K562 (cell line): ENCODE measurements around the gene SLC26A3. TPM values are rescaled to one million over a fixed set of nuclear protein-coding genes. Genes with fewer than 3 reads are reported as not detected.

Source experiments
- ATAC-seq: fragments of 200-7000 bp; cut with Tn5 transposase; 3 replicates; pipeline ENCODE4 v1.9.1; 2020; ENCODE audit warnings: moderate library complexity
- Bru-seq: library from RNA; stranded (reverse); fragments of 400-500 nt; gene quantifications from one replicate; lab custom pipeline; 2021; lab: Mats Ljungman, UMichigan
- BruChase-seq, 2 experiments: library from RNA; stranded (reverse); fragments of 400-500 nt; gene quantifications; one replicate each; lab custom pipeline; 2021; lab: Mats Ljungman, UMichigan
- BruUV-seq: library from RNA; stranded (reverse); fragments of 400-500 nt; replicated peaks from 2 replicates; lab custom pipeline; 2021; lab: Mats Ljungman, UMichigan
- CTCF ChIA-PET: fragments of 300-600 bp; formaldehyde crosslinking; extraction: SDS; loops from one replicate; lab custom pipeline; 2021; ENCODE audit warnings: low intra/inter-chr PET ratio; lab: Yijun Ruan, JAX
- POLR2A ChIA-PET: fragments of 300-600, 350-650 bp; sonication (Branson Sonifier 250); formaldehyde crosslinking; extraction: SDS; loops from one replicate; lab custom pipeline; 2021; ENCODE audit warnings: antibody characterized with exemption, inconsistent platforms; lab: Yijun Ruan, JAX
- DNase-seq, 4 experiments: peaks; one replicate each; pipeline versions ENCODE4 v3.0.0 to v3.0.0-alpha.2; 2011 to 2018; ENCODE audit warnings: low spot score in 3 of 4, mixed read lengths in 3 of 4; ENCODE audit errors: extremely low read depth in 1 of 4
- FAIRE-seq: peaks from 2 replicates; lab custom pipeline; 2011; peaks lifted over from hg19 to GRCh38; lab: Jason Lieb, UNC
- H2AFZ ChIP-seq: 2 replicates; pipeline ENCODE4 v1.6.0; 2011; ENCODE audit warnings: low read depth, low read length, control low read depth, inconsistent platforms
- H3K27ac ChIP-seq: fragments of 200-600 bp; 3 replicates; pipeline ENCODE4 v1.8.0; 2011; ENCODE audit warnings: low read depth, mild to moderate bottlenecking, control low read depth, inconsistent platforms, low read length, moderate library complexity, mixed read lengths; ENCODE audit errors: extremely low read depth
- H3K27me3 ChIP-seq, 2 experiments: fragments of 300-600 bp in 1 of 2; 2 replicates in 1 of 2; 3 replicates in 1 of 2; pipeline versions ENCODE4 v1.6.0 to v1.8.0; 2011; ENCODE audit warnings: inconsistent platforms in 2 of 2, low read length in 2 of 2, mild to moderate bottlenecking in 1 of 2, mixed read lengths in 1 of 2, moderate library complexity in 1 of 2; ENCODE audit not compliant: control insufficient read depth in 2 of 2, insufficient read depth in 2 of 2
- H3K36me3 ChIP-seq: fragments of 300-600 bp; 3 replicates; pipeline ENCODE4 v1.8.0; 2011; ENCODE audit warnings: mild to moderate bottlenecking, low read length, inconsistent platforms; ENCODE audit not compliant: control insufficient read depth, insufficient read depth
- H3K4me1 ChIP-seq, 2 experiments: fragments of 200-600 bp in 1 of 2; replicated peaks in 1 of 2; 2 replicates in 1 of 2; 3 replicates in 1 of 2; pipeline versions ENCODE4 v1.5.1 to v1.8.0; 2011; ENCODE audit warnings: inconsistent platforms in 2 of 2, low read length in 2 of 2, mild to moderate bottlenecking in 1 of 2, mixed read lengths in 1 of 2, moderate library complexity in 1 of 2; ENCODE audit not compliant: control insufficient read depth in 2 of 2, insufficient read depth in 2 of 2
- H3K4me2 ChIP-seq: 2 replicates; pipeline ENCODE4 v1.6.1; 2011; ENCODE audit warnings: low read length, control low read depth, inconsistent platforms, mixed read lengths; ENCODE audit not compliant: insufficient read depth
- H3K4me3 ChIP-seq: fragments of 200-600 bp; sonication (generic), shearing (Covaris generic); 2 replicates; pipeline ENCODE4 v1.5.1; 2016; ENCODE audit warnings: control low read depth, inconsistent platforms
- H3K79me2 ChIP-seq: fragments of 200-600 bp; 3 replicates; pipeline ENCODE4 v1.8.0; 2011; ENCODE audit warnings: low read length, inconsistent platforms; ENCODE audit not compliant: control insufficient read depth, insufficient read depth
- H3K9ac ChIP-seq, 2 experiments: 2 replicates each; pipeline versions ENCODE4 v1.6.0 to v1.6.1; 2011; ENCODE audit warnings: low read depth in 2 of 2, low read length in 2 of 2, control low read depth in 1 of 2, inconsistent platforms in 1 of 2, mild to moderate bottlenecking in 1 of 2, mixed read lengths in 1 of 2; ENCODE audit not compliant: insufficient read depth in 1 of 2
- H3K9me1 ChIP-seq: one replicate; pipeline ENCODE4 v1.6.0; 2011; ENCODE audit warnings: inconsistent platforms, mild to moderate bottlenecking, low read length, moderate library complexity; ENCODE audit not compliant: control insufficient read depth, insufficient read depth
- H3K9me3 ChIP-seq: replicated peaks from 2 replicates; pipeline ENCODE4 v1.5.1; 2011; ENCODE audit warnings: low read depth, low read length, inconsistent platforms; ENCODE audit not compliant: control insufficient read depth, insufficient read depth
- H4K20me1 ChIP-seq: replicated peaks from 2 replicates; pipeline ENCODE4 v1.6.1; 2011; ENCODE audit warnings: low read length, inconsistent platforms, mixed read lengths; ENCODE audit not compliant: control insufficient read depth, insufficient read depth
- CSDE1 ChIP-seq, 2 experiments: fragments of 450-650 bp; IDR thresholded peaks; 2 replicates each; pipeline ENCODE4 v1.6.1; 2016; ENCODE audit warnings: mild to moderate bottlenecking in 1 of 2
- HCFC1 ChIP-seq: IDR thresholded peaks from 2 replicates; pipeline ENCODE4 v1.6.1; 2012; ENCODE audit warnings: low read depth, low read length, improper control_type of control experiment
- NCOR1 ChIP-seq: fragments of 450-650 bp; IDR thresholded peaks from 2 replicates; pipeline ENCODE4 v1.6.1; 2016; ENCODE audit warnings: mild to moderate bottlenecking, moderate library complexity
- RB1 ChIP-seq: fragments of 450-650 bp; IDR thresholded peaks from 2 replicates; pipeline ENCODE4 v1.6.1; 2017; ENCODE audit warnings: low read depth, mild to moderate bottlenecking
- SMARCA5 ChIP-seq: fragments of 450-650 bp; IDR thresholded peaks from 2 replicates; pipeline ENCODE4 v1.6.1; 2016
- THRB ChIP-seq: fragments of 450-650 bp; formaldehyde crosslinking; conservative IDR thresholded peaks from 2 replicates; pipeline ENCODE4 v1.4.0; 2022; ENCODE audit warnings: mild to moderate bottlenecking, missing genetic modification characterization
- ZBTB26 ChIP-seq: fragments of 450-650 bp; formaldehyde crosslinking; IDR thresholded peaks from 2 replicates; pipeline ENCODE4 v1.4.0; 2022; ENCODE audit warnings: missing genetic modification characterization
- WGBS: fragments of 100-300 bp; shearing (Covaris generic); methylation state at CpG from one replicate; pipeline ENCODE4 v1.1.6; 2016; ENCODE audit warnings: low coverage, mixed read lengths; ENCODE audit not compliant: insufficient coverage; ENCODE audit errors: missing lambda C conversion rate; 5-methylcytosine and 5-hydroxymethylcytosine counted together
- in situ Hi-C: fragments of 300-500 bp; cut with MboI; formaldehyde crosslinking; loops from 4 replicates; pipeline ENCODE4 v1.15.0; 2018; ENCODE audit warnings: inconsistent platforms, mixed read lengths
- intact Hi-C: fragments of 100-400 bp; cut with micrococcal nuclease; formaldehyde crosslinking; loops from 2 replicates; pipeline ENCODE4 v1.14.2; 2022
- long read RNA-seq, 3 experiments: library from polyadenylated mRNA in 2 of 3; library from RNA in 1 of 3; unstranded in 2 of 3; stranded (forward) in 1 of 3; transcript quantifications; one replicate each; pipeline ENCODE4 v2.0.0, GENCODE V29; 2019 to 2022
- polyA minus RNA-seq, 3 experiments: library from RNA; depleted of rRNA, polyadenylated mRNA; stranded (reverse); fragments of >200 nt; gene quantifications; 2 replicates each; pipeline ENCODE4 v1.2.3, GENCODE V29; 2011
- polyA plus RNA-seq, 8 experiments: library from polyadenylated mRNA; depleted of rRNA in 4 of 8; stranded (reverse) in 5 of 8; unstranded in 3 of 8; fragments of >200 nt; fragmentation: Nextera tagmentation in 2 of 8; fragmentation: Illumina TruSeq in 1 of 8; extraction: Ambion mirVana in 2 of 8; extraction: Trizol in 1 of 8; gene quantifications; 2 replicates each; pipeline versions ENCODE4 v1.2.1 to v1.2.3, GENCODE V29; 2011 to 2014; ENCODE audit warnings: inconsistent platforms in 1 of 8, missing spikeins in 1 of 8
- total RNA-seq, 7 experiments: library from RNA; depleted of rRNA in 6 of 7; stranded (reverse); fragments of >200 nt in 6 of 7; fragmentation: Illumina TruSeq in 2 of 7; extraction: Trizol in 2 of 7; gene quantifications; 2 replicates each; pipeline versions ENCODE4 v1.2.1 to v1.2.3, GENCODE V29; 2011 to 2021; ENCODE audit warnings: low replicate concordance in 1 of 7
- TF ChIP-seq, protein P1 (sequence below): sonication (generic); formaldehyde crosslinking; IDR thresholded peaks from 2 replicates; pipeline ENCODE4 v1.8.0; 2022; ENCODE audit warnings: mild to moderate bottlenecking, missing genetic modification reagents
- TF ChIP-seq, protein P2 (sequence below): fragments of 250-450 bp; sonication (Bioruptor Pico); IDR thresholded peaks from 2 replicates; pipeline ENCODE4 v1.8.0; 2021; ENCODE audit warnings: moderate library complexity, mild to moderate bottlenecking, inconsistent platforms

SLC26A3 gene
- not detected in 2 replicates for total RNA-seq (2011; cell fraction: chromatin; rRNA removed; ENCODE audit: low replicate concordance)
- not detected in 2 replicates for total RNA-seq (2011; cell fraction: nucleolus; rRNA removed)
- not detected in 2 replicates for total RNA-seq (2011; cell fraction: nucleoplasm; rRNA removed)
- not detected in 2 replicates for total RNA-seq (2014; rRNA removed)
- total RNA-seq (2014; rRNA removed; fragmentation: Illumina TruSeq; extraction: Trizol): not detected in 2 replicates
- total RNA-seq (2015; rRNA removed; fragmentation: Illumina TruSeq; extraction: Trizol): not detected in 2 replicates
- 0.86 and 1.1 TPM in 2 replicates for total RNA-seq (2021)
- not detected in 2 replicates for polyA plus RNA-seq (2011; rRNA removed)
- polyA plus RNA-seq (2011; cell fraction: cytosol; rRNA removed): not detected in 2 replicates
- polyA plus RNA-seq (2011; cell fraction: nucleus; rRNA removed): not detected in 2 replicates
- not detected in 2 replicates for polyA plus RNA-seq (2012)
- polyA plus RNA-seq (2014; fragmentation: Illumina TruSeq; extraction: Trizol): not detected in 2 replicates
- polyA plus RNA-seq (2014; fragmentation: Nextera tagmentation; extraction: Ambion mirVana): not detected
- not detected in 2 replicates for polyA plus RNA-seq (2014; rRNA removed)
- not detected in 2 replicates for polyA minus RNA-seq (2011; rRNA and poly(A)+ RNA removed)
- not detected in 2 replicates for polyA minus RNA-seq (2011; cell fraction: cytosol; rRNA and poly(A)+ RNA removed)
- not detected in 2 replicates for polyA minus RNA-seq (2011; cell fraction: nucleus; rRNA and poly(A)+ RNA removed)
- Bru-seq, nascent RNA: not detected
- percentile 7 among the genes with signal in this experiment for BruChase-seq, experiment 1, labeled RNA remaining after a 2-hour chase
- BruChase-seq, experiment 2, labeled RNA remaining after a 6-hour chase: percentile 8 among the genes with signal in this experiment
- long read RNA-seq, experiment 1: 0 reads
- long read RNA-seq, experiment 2: 0 reads
- long read RNA-seq, experiment 3: 0 reads

- Histone ChIP-seq H2AFZ (no peak within 1 kb of the TSS), H3K4me3 (no peak within 1 kb of the TSS), H3K9me1 (no peaks in the 10 kb centered on the region), H3K9me3 (no peaks in the 10 kb centered on the region), H4K20me1 (no peaks in the 10 kb centered on the region), H3K4me1 (0 out of 5 replicates have a peak, but pooled peaks cover 0 to 4% of the 10 kb centered on the region in 2 experiments), H3K36me3 (no peaks in the 10 kb centered on the region), H3K9ac (no peak within 1 kb of the TSS), H3K4me2 (no peak within 1 kb of the TSS), H3K79me2 (no peaks in the 10 kb centered on the region), H3K27me3 (peaks cover 10 to 12% of the 10 kb centered on the region in 2 experiments; a peak in 4 of 5 replicates), H3K27ac (no peak within 1 kb of the TSS)
- DNase-seq: no peak
- CTCF ChIA-PET: no interaction called here
- in situ Hi-C loops (no loop called here), intact Hi-C loops (no loop called here)
- POLR2A ChIA-PET: no interaction called here
- no peak for ATAC-seq
- BruUV-seq: no TSS peak
- WGBS: 3% methylated on average over 2 of the region's 2 CpGs
- no peak for FAIRE-seq
- TF ChIP-seq, protein P1, sequence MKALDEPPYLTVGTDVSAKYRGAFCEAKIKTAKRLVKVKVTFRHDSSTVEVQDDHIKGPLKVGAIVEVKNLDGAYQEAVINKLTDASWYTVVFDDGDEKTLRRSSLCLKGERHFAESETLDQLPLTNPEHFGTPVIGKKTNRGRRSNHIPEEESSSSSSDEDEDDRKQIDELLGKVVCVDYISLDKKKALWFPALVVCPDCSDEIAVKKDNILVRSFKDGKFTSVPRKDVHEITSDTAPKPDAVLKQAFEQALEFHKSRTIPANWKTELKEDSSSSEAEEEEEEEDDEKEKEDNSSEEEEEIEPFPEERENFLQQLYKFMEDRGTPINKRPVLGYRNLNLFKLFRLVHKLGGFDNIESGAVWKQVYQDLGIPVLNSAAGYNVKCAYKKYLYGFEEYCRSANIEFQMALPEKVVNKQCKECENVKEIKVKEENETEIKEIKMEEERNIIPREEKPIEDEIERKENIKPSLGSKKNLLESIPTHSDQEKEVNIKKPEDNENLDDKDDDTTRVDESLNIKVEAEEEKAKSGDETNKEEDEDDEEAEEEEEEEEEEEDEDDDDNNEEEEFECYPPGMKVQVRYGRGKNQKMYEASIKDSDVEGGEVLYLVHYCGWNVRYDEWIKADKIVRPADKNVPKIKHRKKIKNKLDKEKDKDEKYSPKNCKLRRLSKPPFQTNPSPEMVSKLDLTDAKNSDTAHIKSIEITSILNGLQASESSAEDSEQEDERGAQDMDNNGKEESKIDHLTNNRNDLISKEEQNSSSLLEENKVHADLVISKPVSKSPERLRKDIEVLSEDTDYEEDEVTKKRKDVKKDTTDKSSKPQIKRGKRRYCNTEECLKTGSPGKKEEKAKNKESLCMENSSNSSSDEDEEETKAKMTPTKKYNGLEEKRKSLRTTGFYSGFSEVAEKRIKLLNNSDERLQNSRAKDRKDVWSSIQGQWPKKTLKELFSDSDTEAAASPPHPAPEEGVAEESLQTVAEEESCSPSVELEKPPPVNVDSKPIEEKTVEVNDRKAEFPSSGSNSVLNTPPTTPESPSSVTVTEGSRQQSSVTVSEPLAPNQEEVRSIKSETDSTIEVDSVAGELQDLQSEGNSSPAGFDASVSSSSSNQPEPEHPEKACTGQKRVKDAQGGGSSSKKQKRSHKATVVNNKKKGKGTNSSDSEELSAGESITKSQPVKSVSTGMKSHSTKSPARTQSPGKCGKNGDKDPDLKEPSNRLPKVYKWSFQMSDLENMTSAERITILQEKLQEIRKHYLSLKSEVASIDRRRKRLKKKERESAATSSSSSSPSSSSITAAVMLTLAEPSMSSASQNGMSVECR (CRISPR knock-in tag): no peak
- TF ChIP-seq HCFC1 (no peak), RB1 (no peak), SMARCA5 (no peak), NCOR1 (no peak), CSDE1 (IDR thresholded peaks at IDR 0.05) (no peak), ZBTB26 (CRISPR knock-in tag) (no peak), THRB (CRISPR knock-in tag) (no peak)
- TF ChIP-seq, protein P2, sequence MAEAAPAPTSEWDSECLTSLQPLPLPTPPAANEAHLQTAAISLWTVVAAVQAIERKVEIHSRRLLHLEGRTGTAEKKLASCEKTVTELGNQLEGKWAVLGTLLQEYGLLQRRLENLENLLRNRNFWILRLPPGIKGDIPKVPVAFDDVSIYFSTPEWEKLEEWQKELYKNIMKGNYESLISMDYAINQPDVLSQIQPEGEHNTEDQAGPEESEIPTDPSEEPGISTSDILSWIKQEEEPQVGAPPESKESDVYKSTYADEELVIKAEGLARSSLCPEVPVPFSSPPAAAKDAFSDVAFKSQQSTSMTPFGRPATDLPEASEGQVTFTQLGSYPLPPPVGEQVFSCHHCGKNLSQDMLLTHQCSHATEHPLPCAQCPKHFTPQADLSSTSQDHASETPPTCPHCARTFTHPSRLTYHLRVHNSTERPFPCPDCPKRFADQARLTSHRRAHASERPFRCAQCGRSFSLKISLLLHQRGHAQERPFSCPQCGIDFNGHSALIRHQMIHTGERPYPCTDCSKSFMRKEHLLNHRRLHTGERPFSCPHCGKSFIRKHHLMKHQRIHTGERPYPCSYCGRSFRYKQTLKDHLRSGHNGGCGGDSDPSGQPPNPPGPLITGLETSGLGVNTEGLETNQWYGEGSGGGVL: no peak
Observed at GRCh38 chr7:107803009-107803610, at the start of gene SLC26A3. TSS of gene SLC26A3 (minus strand) at chr7:107803223. CDS start at chr7:107794509, 8,714 bp downstream.
